HEK293 (cell line): ENCODE measurements around the gene RIN3.

Experiments used
- CTCF ChIA-PET: fragments of 350-600 bp; formaldehyde crosslinking; extraction: SDS; loops from one replicate; lab custom pipeline; 2021; ENCODE audit warnings: antibody characterized with exemption; lab: Yijun Ruan, JAX
- POLR2A ChIA-PET: fragments of 300-600 bp; formaldehyde crosslinking; extraction: SDS; loops from one replicate; lab custom pipeline; 2020; ENCODE audit warnings: antibody characterized with exemption, inconsistent platforms; lab: Yijun Ruan, JAX
- H3K27ac ChIP-seq: fragments of 200-500 bp; sonication (Bioruptor generic); 2 replicates; pipeline ENCODE4 v1.5.1; 2014; ENCODE audit warnings: low read depth, low read length, control low read depth, inconsistent platforms; ENCODE audit errors: extremely low read depth
- H3K36me3 ChIP-seq, 2 experiments: fragments of 200-500 bp in 1 of 2; sonication (Bioruptor generic) in 1 of 2; 1 replicate in 1 of 2; 2 replicates in 1 of 2; pipeline ENCODE4 v1.5.1; 2014 to 2017; ENCODE audit warnings: inconsistent platforms in 2 of 2, low read length in 2 of 2; ENCODE audit not compliant: control insufficient read depth in 2 of 2, insufficient read depth in 1 of 2
- H3K4me1 ChIP-seq: fragments of 200-500 bp; sonication (Bioruptor generic); 2 replicates; pipeline ENCODE4 v1.5.1; 2014; ENCODE audit warnings: mild to moderate bottlenecking, low read length, inconsistent platforms; ENCODE audit not compliant: control insufficient read depth, insufficient read depth
- H3K4me3 ChIP-seq: 2 replicates; pipeline ENCODE4 v1.5.1; 2011; ENCODE audit warnings: low read depth, mild to moderate bottlenecking, control low read depth, low read length, moderate library complexity
- H3K9me3 ChIP-seq: fragments of 200-500 bp; sonication (Bioruptor generic); 2 replicates; pipeline ENCODE4 v1.5.1; 2014; ENCODE audit warnings: low read depth, low read length, inconsistent platforms; ENCODE audit not compliant: control insufficient read depth, insufficient read depth
- SALL2 ChIP-seq: fragments of 450-650 bp; formaldehyde crosslinking; IDR thresholded peaks from 2 replicates; pipeline ENCODE4 v1.5.0; 2017; ENCODE audit warnings: missing biosample characterization, mild to moderate bottlenecking, missing genetic modification characterization, borderline replicate concordance
- SETDB1 ChIP-seq: IDR thresholded peaks from one replicate; pipeline ENCODE4 v1.6.1; 2017; ENCODE audit warnings: mild to moderate bottlenecking, low read length, moderate library complexity, mixed read lengths; ENCODE audit not compliant: insufficient read length
- TRIM28 ChIP-seq: IDR thresholded peaks from 2 replicates; pipeline ENCODE4 v1.6.1; 2011; ENCODE audit warnings: low read length, control low read depth, borderline replicate concordance
- ZBTB20 ChIP-seq: fragments of 450-650 bp; formaldehyde crosslinking; IDR thresholded peaks from 2 replicates; pipeline ENCODE4 v1.5.1; 2016; ENCODE audit warnings: missing biosample characterization, missing genetic modification characterization
- ZNF23 ChIP-seq: fragments of 450-650 bp; formaldehyde crosslinking; IDR thresholded peaks from 2 replicates; pipeline ENCODE4 v1.5.1; 2016; ENCODE audit warnings: missing biosample characterization, missing genetic modification characterization, borderline replicate concordance
- ZNF239 ChIP-seq: fragments of 450-650 bp; formaldehyde crosslinking; IDR thresholded peaks from 2 replicates; pipeline ENCODE4 v1.5.1; 2016; ENCODE audit warnings: missing biosample characterization, missing genetic modification characterization
- ZNF747 ChIP-seq: fragments of 450-650 bp; formaldehyde crosslinking; IDR thresholded peaks from 2 replicates; pipeline ENCODE4 v1.5.1; 2016; ENCODE audit warnings: missing biosample characterization, missing genetic modification characterization
- TF ChIP-seq, protein P1 (sequence below): fragments of 450-650 bp; formaldehyde crosslinking; IDR thresholded peaks from 2 replicates; pipeline ENCODE4 v1.5.1; 2017; ENCODE audit warnings: missing biosample characterization, missing genetic modification characterization
- TF ChIP-seq, protein P2 (sequence below): fragments of 450-650 bp; formaldehyde crosslinking; IDR thresholded peaks from 2 replicates; pipeline ENCODE4 v1.5.1; 2016; ENCODE audit warnings: missing biosample characterization, missing genetic modification characterization
- TF ChIP-seq, protein P3 (sequence below): fragments of 450-650 bp; formaldehyde crosslinking; IDR thresholded peaks from 2 replicates; pipeline ENCODE4 v1.5.1; 2016; ENCODE audit warnings: missing biosample characterization, missing genetic modification characterization, borderline replicate concordance
- TF ChIP-seq, protein P4 (sequence below): sonication (generic); formaldehyde crosslinking; IDR thresholded peaks from 2 replicates; pipeline ENCODE4 v1.8.1; 2022; ENCODE audit warnings: mild to moderate bottlenecking, moderate library complexity, missing genetic modification reagents
- TF ChIP-seq, protein P5 (sequence below): fragments of 450-650 bp; formaldehyde crosslinking; IDR thresholded peaks from 2 replicates; pipeline ENCODE4 v1.5.1; 2016; ENCODE audit warnings: missing biosample characterization, missing genetic modification characterization

The RIN3 gene

DNA sequence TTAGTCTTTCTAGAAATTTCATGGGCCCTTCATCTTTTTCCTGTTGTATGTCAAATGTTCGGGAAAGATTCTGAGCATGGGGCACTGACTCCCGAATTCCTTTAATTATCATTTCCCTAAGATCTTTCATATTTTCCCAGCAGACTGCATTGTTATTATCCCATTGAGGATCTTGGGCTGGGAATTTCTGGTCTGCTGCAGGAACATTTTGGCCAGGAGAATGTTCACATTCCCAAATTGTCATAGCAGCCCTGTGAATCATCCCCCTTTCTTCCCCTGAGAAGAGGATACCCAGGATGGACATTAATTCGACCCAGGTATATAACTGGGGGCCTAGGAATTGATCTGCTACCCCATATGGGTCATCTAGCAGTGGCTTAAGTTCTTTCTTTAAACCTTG is 112.5 kb downstream of the RIN3 start:
- Histone ChIP-seq H3K9me3 (no peaks in the 10 kb centered on the region), H3K4me1 (no peaks in the 10 kb centered on the region), H3K36me3 (no peaks in the 10 kb centered on the region), H3K27ac (no peak overlapping the region), H3K4me3 (no peak overlapping the region)
- TF ChIP-seq ZNF747 (tag by site-specific recombination), result no peak
- TF ChIP-seq, protein P1, sequence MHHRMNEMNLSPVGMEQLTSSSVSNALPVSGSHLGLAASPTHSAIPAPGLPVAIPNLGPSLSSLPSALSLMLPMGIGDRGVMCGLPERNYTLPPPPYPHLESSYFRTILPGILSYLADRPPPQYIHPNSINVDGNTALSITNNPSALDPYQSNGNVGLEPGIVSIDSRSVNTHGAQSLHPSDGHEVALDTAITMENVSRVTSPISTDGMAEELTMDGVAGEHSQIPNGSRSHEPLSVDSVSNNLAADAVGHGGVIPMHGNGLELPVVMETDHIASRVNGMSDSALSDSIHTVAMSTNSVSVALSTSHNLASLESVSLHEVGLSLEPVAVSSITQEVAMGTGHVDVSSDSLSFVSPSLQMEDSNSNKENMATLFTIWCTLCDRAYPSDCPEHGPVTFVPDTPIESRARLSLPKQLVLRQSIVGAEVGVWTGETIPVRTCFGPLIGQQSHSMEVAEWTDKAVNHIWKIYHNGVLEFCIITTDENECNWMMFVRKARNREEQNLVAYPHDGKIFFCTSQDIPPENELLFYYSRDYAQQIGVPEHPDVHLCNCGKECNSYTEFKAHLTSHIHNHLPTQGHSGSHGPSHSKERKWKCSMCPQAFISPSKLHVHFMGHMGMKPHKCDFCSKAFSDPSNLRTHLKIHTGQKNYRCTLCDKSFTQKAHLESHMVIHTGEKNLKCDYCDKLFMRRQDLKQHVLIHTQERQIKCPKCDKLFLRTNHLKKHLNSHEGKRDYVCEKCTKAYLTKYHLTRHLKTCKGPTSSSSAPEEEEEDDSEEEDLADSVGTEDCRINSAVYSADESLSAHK (tag by site-specific recombination), result no peak
- TF ChIP-seq, protein P2, sequence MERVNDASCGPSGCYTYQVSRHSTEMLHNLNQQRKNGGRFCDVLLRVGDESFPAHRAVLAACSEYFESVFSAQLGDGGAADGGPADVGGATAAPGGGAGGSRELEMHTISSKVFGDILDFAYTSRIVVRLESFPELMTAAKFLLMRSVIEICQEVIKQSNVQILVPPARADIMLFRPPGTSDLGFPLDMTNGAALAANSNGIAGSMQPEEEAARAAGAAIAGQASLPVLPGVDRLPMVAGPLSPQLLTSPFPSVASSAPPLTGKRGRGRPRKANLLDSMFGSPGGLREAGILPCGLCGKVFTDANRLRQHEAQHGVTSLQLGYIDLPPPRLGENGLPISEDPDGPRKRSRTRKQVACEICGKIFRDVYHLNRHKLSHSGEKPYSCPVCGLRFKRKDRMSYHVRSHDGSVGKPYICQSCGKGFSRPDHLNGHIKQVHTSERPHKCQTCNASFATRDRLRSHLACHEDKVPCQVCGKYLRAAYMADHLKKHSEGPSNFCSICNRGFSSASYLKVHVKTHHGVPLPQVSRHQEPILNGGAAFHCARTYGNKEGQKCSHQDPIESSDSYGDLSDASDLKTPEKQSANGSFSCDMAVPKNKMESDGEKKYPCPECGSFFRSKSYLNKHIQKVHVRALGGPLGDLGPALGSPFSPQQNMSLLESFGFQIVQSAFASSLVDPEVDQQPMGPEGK, result no peak
- TF ChIP-seq, protein P3, sequence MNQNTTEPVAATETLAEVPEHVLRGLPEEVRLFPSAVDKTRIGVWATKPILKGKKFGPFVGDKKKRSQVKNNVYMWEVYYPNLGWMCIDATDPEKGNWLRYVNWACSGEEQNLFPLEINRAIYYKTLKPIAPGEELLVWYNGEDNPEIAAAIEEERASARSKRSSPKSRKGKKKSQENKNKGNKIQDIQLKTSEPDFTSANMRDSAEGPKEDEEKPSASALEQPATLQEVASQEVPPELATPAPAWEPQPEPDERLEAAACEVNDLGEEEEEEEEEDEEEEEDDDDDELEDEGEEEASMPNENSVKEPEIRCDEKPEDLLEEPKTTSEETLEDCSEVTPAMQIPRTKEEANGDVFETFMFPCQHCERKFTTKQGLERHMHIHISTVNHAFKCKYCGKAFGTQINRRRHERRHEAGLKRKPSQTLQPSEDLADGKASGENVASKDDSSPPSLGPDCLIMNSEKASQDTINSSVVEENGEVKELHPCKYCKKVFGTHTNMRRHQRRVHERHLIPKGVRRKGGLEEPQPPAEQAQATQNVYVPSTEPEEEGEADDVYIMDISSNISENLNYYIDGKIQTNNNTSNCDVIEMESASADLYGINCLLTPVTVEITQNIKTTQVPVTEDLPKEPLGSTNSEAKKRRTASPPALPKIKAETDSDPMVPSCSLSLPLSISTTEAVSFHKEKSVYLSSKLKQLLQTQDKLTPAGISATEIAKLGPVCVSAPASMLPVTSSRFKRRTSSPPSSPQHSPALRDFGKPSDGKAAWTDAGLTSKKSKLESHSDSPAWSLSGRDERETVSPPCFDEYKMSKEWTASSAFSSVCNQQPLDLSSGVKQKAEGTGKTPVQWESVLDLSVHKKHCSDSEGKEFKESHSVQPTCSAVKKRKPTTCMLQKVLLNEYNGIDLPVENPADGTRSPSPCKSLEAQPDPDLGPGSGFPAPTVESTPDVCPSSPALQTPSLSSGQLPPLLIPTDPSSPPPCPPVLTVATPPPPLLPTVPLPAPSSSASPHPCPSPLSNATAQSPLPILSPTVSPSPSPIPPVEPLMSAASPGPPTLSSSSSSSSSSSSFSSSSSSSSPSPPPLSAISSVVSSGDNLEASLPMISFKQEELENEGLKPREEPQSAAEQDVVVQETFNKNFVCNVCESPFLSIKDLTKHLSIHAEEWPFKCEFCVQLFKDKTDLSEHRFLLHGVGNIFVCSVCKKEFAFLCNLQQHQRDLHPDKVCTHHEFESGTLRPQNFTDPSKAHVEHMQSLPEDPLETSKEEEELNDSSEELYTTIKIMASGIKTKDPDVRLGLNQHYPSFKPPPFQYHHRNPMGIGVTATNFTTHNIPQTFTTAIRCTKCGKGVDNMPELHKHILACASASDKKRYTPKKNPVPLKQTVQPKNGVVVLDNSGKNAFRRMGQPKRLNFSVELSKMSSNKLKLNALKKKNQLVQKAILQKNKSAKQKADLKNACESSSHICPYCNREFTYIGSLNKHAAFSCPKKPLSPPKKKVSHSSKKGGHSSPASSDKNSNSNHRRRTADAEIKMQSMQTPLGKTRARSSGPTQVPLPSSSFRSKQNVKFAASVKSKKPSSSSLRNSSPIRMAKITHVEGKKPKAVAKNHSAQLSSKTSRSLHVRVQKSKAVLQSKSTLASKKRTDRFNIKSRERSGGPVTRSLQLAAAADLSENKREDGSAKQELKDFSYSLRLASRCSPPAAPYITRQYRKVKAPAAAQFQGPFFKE (tag by site-specific recombination), result no peak
- TF ChIP-seq SALL2 (tag by site-specific recombination), result no peak
- TF ChIP-seq ZNF23, result no peak
- TF ChIP-seq ZBTB20, result no peak
- TF ChIP-seq, protein P4, sequence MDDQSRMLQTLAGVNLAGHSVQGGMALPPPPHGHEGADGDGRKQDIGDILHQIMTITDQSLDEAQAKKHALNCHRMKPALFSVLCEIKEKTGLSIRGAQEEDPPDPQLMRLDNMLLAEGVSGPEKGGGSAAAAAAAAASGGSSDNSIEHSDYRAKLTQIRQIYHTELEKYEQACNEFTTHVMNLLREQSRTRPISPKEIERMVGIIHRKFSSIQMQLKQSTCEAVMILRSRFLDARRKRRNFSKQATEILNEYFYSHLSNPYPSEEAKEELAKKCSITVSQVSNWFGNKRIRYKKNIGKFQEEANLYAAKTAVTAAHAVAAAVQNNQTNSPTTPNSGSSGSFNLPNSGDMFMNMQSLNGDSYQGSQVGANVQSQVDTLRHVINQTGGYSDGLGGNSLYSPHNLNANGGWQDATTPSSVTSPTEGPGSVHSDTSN, result no peak
- ChIA-PET CTCF (no interaction called here), POLR2A (no interaction called here)

DNA sequence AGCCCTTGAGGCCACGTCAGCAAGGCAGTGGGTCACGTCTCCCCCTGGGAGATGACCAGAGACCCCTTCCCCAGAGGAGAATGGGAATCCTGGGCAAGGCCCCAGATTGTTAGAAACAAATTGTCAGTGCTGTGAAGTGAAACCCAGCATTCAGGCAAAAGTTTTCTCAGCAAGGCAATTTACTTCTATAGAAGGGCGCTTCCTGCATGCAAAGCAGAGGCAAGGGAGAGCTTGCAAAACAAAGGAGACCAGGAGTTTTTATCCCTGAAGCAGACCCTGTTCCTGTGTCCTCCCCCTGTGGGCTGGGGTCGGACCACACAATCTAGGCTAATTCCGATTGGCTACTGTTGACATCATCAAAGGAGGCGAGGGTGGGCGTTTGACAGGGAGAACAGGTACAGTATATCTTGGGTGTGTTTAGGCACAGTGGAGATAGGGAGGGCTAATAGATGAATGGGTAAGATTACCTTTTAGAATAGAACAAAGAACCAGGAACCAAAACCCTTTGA is 114.2 kb downstream of the RIN3 start:
- POLR2A ChIA-PET, result no interaction called here
- no peaks in the 10 kb centered on the region for H3K36me3 ChIP-seq
- H3K4me3 ChIP-seq, result no peak overlapping the region
- TF ChIP-seq, protein P5, sequence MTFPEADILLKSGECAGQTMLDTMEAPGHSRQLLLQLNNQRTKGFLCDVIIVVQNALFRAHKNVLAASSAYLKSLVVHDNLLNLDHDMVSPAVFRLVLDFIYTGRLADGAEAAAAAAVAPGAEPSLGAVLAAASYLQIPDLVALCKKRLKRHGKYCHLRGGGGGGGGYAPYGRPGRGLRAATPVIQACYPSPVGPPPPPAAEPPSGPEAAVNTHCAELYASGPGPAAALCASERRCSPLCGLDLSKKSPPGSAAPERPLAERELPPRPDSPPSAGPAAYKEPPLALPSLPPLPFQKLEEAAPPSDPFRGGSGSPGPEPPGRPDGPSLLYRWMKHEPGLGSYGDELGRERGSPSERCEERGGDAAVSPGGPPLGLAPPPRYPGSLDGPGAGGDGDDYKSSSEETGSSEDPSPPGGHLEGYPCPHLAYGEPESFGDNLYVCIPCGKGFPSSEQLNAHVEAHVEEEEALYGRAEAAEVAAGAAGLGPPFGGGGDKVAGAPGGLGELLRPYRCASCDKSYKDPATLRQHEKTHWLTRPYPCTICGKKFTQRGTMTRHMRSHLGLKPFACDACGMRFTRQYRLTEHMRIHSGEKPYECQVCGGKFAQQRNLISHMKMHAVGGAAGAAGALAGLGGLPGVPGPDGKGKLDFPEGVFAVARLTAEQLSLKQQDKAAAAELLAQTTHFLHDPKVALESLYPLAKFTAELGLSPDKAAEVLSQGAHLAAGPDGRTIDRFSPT (tag by site-specific recombination), result no peak
- peak; percentile 79; the same call in 1 of the 2 replicates for TF ChIP-seq TRIM28
- no peak for TF ChIP-seq ZNF239 (tag by site-specific recombination)
- peak; percentile 61 for TF ChIP-seq SETDB1
- H3K9me3 ChIP-seq, result no peaks in the 10 kb centered on the region
- H3K4me1 ChIP-seq, result no peaks in the 10 kb centered on the region
- no peak overlapping the region for H3K27ac ChIP-seq
- CTCF ChIA-PET, result no interaction called here
